ENCODE data around the gene TACC2. TPM values are rescaled to one million over a fixed set of nuclear protein-coding genes. Genes with fewer than 3 reads are reported as not detected.
A peak's percentile ranks its signal among the peaks of the same experiment; 100 is the strongest.
"Not testable (repeated sequence)": the region's sequence is repeated elsewhere in the genome, so short reads cannot be mapped to it uniquely, and the experiment has no call there.

Gene TACC2, protein sequence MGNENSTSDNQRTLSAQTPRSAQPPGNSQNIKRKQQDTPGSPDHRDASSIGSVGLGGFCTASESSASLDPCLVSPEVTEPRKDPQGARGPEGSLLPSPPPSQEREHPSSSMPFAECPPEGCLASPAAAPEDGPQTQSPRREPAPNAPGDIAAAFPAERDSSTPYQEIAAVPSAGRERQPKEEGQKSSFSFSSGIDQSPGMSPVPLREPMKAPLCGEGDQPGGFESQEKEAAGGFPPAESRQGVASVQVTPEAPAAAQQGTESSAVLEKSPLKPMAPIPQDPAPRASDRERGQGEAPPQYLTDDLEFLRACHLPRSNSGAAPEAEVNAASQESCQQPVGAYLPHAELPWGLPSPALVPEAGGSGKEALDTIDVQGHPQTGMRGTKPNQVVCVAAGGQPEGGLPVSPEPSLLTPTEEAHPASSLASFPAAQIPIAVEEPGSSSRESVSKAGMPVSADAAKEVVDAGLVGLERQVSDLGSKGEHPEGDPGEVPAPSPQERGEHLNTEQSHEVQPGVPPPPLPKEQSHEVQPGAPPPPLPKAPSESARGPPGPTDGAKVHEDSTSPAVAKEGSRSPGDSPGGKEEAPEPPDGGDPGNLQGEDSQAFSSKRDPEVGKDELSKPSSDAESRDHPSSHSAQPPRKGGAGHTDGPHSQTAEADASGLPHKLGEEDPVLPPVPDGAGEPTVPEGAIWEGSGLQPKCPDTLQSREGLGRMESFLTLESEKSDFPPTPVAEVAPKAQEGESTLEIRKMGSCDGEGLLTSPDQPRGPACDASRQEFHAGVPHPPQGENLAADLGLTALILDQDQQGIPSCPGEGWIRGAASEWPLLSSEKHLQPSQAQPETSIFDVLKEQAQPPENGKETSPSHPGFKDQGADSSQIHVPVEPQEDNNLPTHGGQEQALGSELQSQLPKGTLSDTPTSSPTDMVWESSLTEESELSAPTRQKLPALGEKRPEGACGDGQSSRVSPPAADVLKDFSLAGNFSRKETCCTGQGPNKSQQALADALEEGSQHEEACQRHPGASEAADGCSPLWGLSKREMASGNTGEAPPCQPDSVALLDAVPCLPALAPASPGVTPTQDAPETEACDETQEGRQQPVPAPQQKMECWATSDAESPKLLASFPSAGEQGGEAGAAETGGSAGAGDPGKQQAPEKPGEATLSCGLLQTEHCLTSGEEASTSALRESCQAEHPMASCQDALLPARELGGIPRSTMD (N-terminal part only)
- 13.4 and 25.0 TPM in 2 replicates for total RNA-seq (2014; rRNA removed; shearing (Covaris generic))

DNA sequence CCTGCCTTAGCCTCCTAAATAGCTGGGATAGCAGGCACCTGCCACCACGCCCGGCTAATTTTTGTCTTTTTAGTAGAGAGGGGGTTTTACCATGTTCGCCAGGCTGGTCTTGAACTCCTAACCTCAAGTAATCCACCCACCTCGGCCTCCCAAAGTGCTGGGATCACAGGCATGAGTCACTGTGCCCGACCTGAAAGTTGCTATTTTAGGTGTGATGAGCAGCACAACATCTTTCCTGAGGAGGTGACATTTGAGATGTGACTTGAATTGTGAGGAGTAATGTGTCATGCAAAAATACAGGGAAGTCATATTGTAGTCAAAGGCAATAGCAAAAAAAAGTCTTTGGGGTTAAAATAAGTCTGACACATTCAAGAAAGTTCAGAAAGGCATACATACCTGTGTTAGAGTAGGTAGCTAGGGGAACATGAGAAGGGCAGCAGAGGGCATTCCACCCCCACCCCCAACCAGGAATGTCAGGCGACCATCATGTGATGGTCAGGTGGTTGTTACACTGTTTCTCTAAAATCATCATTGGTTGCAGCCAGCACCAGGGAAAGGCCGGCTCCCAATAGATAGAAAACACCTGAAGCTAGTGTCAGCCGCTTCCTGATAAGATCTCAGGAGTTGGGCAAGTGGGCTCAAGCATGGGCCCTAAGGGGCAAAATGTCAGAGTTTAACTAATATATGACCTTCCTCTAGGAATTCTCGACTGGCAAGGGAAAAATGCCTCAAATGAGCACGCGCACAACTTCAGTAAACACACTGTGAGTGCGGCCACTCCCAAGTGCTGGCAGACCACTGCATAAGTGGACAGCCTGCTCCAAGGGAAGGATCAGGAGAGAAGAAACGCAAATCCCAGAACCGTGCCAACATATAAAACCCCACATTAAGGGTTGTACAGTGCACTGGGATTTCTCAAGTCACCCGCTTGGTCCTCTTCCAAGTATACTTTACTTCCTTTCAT is at the start of gene TACC2:
Gene TACC2, plus strand, starts transcription at position 803 of the 964 bp plus-strand sequence. CDS start 32,819 bp downstream, outside the sequence.
- DNase-seq (ENCODE audit: low spot score): no peak

DNA sequence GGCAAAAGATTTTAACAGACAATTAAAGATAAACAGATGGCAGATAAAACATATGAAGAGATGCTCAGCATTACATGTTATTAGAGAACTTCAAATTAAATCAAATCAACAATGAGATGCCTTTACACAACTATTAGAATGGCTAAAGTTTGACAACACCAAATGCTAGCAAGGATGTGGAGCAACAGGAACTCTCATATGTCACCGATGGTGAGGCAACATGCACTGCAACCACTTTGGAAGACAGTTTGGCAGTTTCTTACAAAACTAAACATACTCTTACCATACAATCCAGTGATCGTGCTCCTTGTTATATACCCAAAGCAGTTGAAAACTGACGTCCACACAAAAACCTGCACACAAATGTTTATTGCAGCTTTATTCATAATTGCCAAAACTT is 47.4 kb upstream of the TACC2 start:
- DNase-seq (ENCODE audit: low spot score): no peak

DNA sequence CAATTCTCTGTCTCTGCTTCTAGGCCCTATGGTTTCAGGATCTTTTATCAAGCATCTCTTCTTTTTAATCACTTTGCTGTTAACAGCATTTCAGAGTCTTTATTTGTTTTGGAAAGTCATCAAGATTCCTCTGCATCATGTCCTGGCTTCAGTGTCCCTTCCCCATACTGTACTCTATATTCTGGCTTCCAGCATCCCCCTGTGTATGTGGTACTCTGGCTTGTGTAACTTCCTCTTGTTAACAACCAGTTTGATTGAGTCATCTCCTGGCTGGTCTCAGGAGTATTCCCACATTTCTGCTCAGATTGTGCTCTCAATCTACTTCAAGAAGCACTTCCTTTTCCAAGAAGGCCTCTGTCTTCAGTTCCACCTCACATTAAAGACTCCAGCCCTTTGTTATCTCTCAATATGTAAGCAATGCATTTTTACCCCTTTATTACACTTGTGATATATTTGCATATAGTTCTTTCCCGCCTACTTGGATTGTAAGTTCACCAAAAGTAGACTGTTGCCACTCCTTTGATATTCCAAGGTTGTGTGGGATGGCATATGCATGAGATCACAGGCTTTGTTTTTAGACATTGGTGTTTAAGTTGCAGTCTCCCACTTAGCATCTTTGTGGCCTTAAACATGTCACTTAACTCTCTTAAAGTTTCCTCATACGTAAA is 46.1 kb upstream of the TACC2 start:
- peak; percentile 19 for DNase-seq (ENCODE audit: low spot score)

DNA sequence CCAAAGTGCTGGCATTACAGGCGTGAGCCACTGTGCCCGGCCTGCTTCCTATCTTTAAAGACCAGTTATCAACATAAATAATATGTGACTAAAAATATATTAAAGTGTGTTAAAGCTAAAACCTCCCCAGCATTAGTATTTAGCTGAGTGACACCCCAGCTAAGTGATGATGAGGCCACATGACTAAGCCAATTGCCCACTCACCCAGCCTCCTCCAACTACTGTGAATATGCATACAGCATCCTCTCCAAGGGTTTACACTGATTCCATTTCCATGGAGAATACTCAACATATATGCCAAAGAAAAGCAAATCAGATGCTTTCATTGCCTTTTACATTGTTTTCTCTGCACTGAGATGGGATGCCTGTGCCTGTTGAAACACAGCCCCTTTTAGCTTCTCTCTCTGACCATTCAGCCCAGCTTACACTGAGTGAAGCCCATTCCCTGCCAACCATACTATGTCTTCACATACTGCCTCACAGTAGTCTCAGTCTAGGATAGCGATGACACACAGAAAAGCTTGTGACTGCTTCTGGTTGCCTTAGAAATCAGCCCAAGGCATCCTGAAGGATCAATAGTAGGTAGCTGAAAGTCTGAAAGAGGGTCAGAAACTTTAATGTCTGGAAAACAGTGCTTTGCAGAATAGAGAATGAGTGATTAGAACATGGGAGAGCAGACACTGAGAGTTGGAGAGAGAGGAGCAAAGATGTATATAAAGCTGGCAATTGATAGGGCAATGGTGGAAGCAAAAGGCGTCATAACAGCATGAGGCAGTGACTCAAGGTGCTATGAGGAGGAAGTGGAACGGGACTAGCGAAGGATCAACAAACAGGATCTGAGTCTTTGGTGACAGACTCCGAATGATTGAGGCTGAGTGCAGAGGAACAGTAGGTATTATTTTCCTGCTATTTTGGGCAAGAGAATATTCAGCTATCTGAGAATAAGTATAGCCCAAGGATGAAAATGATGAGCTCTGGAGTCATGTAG is 41.3 kb upstream of the TACC2 start:
- peak; percentile 12 for DNase-seq (ENCODE audit: low spot score)

DNA sequence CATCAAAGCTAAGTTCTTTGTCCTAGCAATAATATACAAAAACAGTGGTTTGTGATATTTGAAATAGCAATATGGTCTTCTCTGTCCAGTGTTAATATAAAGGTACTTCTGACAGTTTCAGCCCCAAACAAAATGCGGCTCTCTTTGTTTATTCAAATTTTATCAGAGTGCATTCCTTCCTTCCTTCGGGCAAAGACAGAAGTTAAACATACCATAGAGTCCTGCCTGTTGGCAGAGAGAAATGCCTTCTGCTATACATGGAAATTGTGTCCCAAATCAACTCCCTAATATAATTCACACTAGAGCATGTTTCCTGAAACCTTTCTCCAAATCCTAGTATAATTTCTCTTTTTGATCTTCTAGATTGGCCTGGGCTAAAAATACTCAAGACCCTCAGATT is 39.9 kb upstream of the TACC2 start:
- DNase-seq (ENCODE audit: low spot score): no peak

DNA sequence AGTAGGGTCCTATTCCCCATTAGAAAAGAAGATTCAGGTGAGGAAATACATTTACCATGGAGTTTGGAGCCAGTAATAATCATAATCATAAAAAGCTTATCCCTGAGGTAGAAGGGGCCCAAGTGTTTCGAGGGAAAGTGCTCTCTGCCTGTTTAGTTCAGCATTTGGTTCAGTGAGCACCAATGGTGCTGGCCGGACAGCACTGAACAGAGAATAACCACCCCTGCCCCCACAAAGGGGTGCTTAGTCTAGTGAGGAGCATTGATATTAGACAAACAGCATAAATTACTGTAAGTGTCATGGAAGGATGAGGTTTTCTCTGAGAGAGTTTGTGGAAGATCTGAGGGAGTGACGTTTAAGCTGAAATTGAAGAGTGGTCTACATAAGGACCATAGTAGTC is 39.5 kb upstream of the TACC2 start:
- DNase-seq (ENCODE audit: low spot score): no peak

DNA sequence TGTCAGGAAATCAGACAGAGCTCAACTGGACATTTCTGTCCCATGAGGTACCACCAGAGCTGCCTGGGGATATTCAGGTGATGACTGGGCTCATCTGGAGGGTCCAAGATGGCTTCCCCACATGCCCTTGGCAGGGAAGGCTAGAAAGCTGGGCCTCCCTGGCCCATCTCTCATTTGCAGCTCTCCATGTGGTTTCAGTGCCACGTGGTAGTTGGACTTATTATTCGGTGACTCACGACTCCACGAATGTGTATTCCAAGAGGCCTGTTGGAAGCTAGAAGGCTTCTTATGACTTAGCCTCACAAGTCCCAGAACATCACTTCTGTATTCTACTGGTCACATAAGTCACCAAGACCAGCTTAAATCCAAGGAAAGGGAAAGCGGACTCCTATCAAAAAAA is 36.7 kb upstream of the TACC2 start:
- DNase-seq (ENCODE audit: low spot score): no peak

DNA sequence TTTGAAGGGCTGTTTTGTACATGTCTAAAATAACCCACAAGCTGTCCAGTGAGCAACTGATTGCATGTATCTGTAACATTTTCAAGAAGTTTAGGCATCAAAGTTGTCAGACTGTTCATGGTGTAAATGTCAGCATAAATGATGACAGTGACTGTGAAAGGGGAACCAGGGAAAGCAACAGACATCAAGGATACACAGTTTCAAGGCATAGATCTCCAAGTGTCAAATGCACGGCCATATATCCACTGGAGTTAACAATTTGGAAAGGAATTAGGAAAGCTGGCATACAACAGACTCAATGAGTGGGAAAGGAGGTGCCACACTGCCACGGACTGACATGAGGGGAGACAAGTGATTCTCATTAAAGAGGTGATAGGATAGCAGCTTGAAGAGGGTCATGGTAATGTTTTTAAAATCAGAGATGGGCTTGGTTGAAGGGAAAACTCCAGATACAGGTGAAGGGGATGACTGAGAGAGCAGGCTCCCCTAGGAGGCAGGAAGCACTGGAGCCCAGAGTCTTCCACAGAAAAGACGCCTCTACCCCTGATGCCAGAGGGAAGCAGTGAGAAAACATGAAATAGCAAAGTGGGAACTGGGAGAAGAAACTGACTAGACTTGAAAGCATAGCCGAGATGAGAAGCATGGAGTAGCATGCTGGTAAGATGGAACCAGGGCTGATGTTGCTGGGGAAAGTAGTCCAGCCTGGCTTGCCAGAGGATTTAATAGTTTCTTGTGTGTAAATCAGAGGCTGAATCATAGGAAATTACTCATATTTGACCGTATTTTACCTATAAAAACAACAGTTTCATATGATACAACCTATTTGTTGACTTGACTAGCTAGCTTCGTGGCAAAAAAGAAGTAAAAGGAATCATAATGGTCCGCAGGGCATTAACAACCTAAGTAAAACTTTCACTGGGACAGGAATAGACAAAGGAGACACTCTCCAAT is 32.6 kb upstream of the TACC2 start:
- no peak for DNase-seq (ENCODE audit: low spot score)

DNA sequence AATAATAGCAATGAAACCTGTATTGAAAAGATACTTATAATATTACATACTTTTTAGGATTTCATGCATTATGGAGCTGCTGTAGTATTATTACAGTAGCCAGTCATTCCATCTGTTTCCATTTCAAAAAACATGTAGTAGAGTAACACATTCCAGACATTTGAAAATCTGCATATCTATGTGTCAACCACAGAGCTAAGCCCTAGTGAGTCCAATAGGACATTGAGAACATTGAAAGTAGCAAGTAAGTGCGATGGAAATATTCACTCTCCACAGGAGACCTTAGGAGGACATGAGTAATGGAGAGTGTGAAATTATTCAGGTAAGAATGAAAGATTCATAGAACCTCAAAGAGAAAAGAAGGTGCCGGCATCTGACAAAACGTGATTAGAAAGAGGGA is 29.3 kb upstream of the TACC2 start:
- DNase-seq (ENCODE audit: low spot score): no peak

DNA sequence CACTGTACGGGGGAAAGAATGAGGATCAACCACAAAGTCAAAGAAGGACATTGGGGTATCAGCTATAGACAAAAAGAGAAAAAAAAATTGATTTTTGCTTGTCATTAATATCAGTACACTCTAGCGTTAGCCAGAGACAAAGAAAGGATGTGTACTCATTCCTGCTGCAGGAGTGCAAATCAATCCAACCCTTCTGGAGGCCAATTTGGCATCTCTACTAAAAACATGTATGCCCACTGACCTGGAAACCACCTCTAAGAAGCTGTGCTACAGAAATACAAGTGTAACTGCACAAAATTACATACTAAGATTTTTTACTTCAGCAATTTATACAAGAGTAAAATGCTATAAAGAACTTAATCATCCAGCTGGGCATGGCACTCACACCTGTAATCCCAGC is 27.5 kb upstream of the TACC2 start:
- no peak for DNase-seq (ENCODE audit: low spot score)

DNA sequence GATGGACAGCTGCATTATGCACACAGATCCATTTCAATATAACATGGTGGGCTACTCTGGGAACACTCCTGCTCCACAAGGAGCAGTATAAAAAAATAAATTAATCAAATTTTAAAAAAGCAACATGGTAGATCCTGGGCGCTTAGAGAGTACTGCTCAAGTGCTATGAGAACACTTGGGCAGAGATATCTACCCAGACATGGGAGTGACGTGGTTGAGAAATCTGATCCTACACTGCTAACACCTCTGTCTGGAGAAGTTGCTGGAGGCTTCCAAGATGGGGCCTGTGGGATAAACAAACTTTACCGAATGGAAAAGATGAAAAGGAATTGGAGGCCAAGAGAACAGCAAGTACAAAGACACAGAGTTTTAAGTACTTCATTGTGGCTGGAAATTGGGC is 23.0 kb upstream of the TACC2 start:
- DNase-seq (ENCODE audit: low spot score): no peak

DNA sequence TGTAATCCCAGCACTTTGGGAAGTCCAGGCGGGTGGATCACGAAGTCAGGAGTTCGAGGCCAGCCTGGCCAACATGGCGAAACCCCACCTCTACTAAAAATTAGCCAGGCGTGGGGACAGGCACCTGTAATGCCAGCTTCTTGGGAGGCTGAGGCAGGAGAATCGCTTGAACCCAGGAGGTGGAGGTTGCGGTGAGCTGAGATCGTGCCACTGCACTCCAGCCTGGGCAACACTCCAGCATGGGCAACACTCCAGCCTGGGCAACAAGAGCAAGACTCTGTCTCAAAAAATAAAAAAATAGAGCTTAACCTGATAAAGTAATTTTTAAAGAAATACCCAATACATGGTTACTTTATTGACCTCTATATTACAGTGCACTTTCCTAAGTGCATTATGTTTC is 19.9 kb upstream of the TACC2 start:
- not testable (repeated sequence) for DNase-seq (ENCODE audit: low spot score)

DNA sequence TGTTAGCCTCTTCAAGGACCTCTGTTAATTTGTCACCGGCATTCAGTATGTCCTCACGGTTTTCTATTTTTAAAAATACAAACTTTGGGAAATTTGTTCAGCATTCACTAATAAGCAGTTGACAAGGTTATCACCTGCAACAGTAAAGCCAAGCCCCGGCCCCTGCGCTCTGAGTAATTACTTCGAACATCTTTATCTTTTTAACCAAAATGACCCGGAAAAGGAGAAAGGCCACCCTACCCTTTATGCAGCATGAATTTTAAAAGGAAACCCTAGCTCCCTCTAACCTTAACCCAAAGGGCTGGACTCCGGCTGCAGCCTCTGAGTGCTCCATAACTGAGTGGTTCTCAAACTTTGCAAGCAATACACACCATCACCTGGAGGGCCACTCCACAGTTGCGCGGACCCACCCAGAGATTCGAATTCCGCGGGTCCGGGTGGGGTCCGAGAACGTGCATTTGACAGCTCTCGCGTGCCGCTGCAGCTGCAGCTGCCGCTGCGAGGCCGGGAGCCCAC is 14.9 kb upstream of the TACC2 start:
- no peak for DNase-seq (ENCODE audit: low spot score)

DNA sequence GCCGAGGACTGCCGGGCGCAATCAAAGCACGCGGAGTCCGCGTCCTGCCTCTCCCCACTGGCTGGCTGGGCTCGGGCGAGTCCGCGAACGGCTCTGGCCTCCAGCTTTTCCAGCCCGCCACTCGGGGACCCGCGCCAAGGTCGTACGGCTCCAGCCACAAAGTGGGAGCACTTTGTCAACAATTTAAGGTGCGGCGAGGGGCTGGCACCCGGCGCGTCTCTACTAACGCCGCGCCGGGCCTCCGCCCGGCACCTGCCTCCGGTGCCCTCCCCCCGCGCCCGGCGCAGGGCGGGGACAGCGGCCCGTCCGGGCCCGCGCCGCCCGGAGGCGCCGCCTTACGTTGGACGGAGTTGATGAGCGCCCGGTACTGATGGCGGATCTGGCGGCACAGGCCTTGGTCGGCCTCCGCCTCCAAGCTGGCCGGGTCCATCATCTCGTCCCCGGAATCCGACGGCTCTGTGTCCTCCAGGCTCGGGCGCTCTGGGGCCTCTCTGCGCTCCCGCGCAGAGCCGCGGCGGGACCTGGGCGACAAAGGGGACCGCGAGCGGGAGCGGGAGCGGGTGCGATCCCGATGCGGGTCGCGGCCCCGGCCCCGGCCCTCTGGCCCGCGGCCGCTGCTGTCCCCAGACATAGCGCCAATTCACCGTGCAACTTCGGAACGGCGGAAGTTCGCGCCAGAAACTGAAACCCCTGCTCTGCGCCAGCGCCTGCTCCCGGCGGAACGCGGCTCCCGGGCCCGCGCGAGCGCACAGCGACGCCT is 14.2 kb upstream of the TACC2 start, which contains the start of gene NSMCE4A:
Gene NSMCE4A, minus strand, starts transcription at position 683 of the 760 bp plus-strand sequence. Its CDS starts 52 bp downstream, at position 631.
- peak; percentile 79 for DNase-seq (ENCODE audit: low spot score)

DNA sequence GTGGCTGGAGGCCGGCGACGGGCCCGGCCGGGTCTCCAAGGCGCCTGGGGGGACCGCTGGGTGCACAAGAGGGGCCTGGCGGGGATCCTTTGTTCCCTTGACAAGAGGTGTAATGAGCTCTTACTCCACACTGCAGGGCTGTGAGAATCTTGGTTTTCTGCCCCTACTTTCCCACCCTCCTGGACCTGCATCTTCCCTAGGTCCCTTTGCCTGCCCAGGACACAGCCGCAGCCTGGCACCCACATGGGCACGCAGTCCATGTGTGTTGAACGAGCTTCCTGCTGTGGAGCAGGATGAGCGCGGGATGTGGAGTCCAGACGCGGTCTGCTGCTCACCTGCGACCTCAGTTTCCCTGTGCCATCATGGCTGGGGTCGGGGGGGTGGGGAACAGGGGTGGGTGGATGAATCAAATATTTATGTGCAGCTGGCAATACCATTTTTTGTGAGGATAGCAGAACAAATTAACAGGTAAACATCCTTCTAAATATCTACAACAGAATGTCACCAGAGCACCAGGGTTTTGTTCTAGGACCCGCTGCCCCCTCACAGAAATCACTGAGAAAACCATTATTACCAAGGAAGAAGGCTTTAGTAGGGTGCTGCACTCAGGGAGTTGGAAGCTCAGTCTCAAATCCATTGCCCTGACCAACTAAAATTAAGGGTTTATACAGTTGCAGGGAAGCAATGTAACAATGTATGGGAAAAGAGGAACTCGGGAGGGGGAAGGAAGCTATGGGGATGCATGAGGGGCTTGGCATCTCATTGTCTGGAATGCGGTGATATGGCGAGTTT is 13.5 kb upstream of the TACC2 start:
- no peak for DNase-seq (ENCODE audit: low spot score)

DNA sequence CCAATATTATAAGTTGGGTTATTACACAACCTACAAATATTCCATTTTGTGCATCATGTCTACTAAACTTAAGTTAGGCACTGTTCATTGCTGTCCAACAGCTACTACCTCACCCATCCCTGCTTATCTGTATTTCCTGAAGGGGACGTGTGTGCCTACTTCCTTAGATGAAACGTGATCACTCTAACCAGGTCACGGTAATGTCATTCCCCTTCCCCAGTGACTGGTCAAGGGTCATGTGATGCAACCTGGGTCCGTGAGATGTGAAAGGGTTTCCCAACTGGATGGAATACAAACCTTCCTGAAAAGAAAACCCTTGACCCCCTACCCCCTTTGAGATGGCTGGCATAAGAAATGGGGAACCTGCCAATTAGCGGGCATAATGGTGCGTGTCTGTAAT is 12.4 kb upstream of the TACC2 start:
- no peak for DNase-seq (ENCODE audit: low spot score)

Measured in HT-29 (cell line).